Stomach (tissue), 9 donors: Measurements from ENCODE around the gene KBTBD8. TPM values are rescaled to one million over a fixed set of nuclear protein-coding genes. Genes with fewer than 3 reads are reported as not detected.

Experiments
- DNase-seq, 2 donors: peaks; one replicate each; pipeline versions ENCODE4 v3.0.0 to v3.0.0-alpha.2; 2013 to 2019
- H3K27ac ChIP-seq, 5 donors: fragments of 200-600 bp in 4 of 5; sonication (generic) in 4 of 5; one replicate each; pipeline ENCODE4 v1.5.1; 2013 to 2019; ENCODE audit warnings: mild to moderate bottlenecking in 1 of 5, moderate library complexity in 1 of 5
- H3K27me3 ChIP-seq, 3 donors: fragments of 200-600 bp; sonication (generic); one replicate each; pipeline ENCODE4 v1.5.1; 2017 to 2019; ENCODE audit warnings: mixed run types in 1 of 3
- H3K36me3 ChIP-seq, 4 donors: fragments of 200-600 bp; sonication (generic); 1 replicate in 3 of 4; 2 replicates in 1 of 4; pipeline ENCODE4 v1.5.1; 2016 to 2019
- H3K4me1 ChIP-seq, 4 donors: fragments of 200-600 bp; sonication (generic); one replicate each; pipeline ENCODE4 v1.5.1; 2016 to 2019
- H3K4me3 ChIP-seq, 4 donors: fragments of 200-600 bp; sonication (generic) in 3 of 4; one replicate each; pipeline ENCODE4 v1.5.1; 2016 to 2019; ENCODE audit warnings: mild to moderate bottlenecking in 1 of 4
- H3K9me3 ChIP-seq, 4 donors: fragments of 200-600 bp; sonication (generic); one replicate each; pipeline ENCODE4 v1.5.1; 2016 to 2019
- EP300 ChIP-seq: sonication (generic); formaldehyde crosslinking; IDR thresholded peaks from one replicate; pipeline ENCODE4 v1.6.1; 2017; ENCODE audit warnings: antibody characterized with exemption
- POLR2A ChIP-seq, 4 donors: fragments of 450-650 bp; IDR thresholded peaks; one replicate each; pipeline ENCODE4 v1.6.1; 2016; ENCODE audit warnings: antibody characterized with exemption in 4 of 4, control low read depth in 2 of 4, mild to moderate bottlenecking in 1 of 4, moderate library complexity in 1 of 4
- POLR2AphosphoS5 ChIP-seq, 3 donors: sonication (generic); formaldehyde crosslinking; IDR thresholded peaks; one replicate each; pipeline ENCODE4 v1.6.1; 2016; ENCODE audit warnings: antibody characterized with exemption in 3 of 3
- WGBS, 5 donors: extraction: QIAGEN DNeasy Blood & Tissue Kit in 3 of 5; methylation state at CpG; one replicate each; pipeline versions ENCODE4 v1.1.5 to v1.1.7; 2013 to 2018; 5-methylcytosine and 5-hydroxymethylcytosine counted together
- intact Hi-C: fragments of 100-400 bp; cut with DNase I; formaldehyde crosslinking; loops from one replicate; pipeline ENCODE4 v1.15.1; 2023; ENCODE audit warnings: low total_unique reads
- polyA plus RNA-seq, 3 donors: library from polyadenylated mRNA; stranded (reverse); fragments of 200-250 nt; gene quantifications; one replicate each; pipeline ENCODE4 v1.2.3, GENCODE V29; 2013
- total RNA-seq, 5 donors: library from RNA; depleted of rRNA; stranded (reverse); fragments of >200 nt; gene quantifications; one replicate each; pipeline versions ENCODE4 v1.1.0 to v1.2.3, GENCODE V29; 2014 to 2016
- TF ChIP-seq, protein P1 (sequence below), 7 experiments: fragments of 450-650 bp in 4 of 7; fragments of 200-600 bp in 3 of 7; sonication (generic) in 3 of 7; IDR thresholded peaks; one replicate each; pipeline ENCODE4 v1.5.1; 2016 to 2019; ENCODE audit warnings: antibody characterized with exemption in 7 of 7, control low read depth in 2 of 7, mild to moderate bottlenecking in 1 of 7
- donor health status: healthy with polysubstance abuse.
- donor health status: Bipolar disorder and iron deficiency.
- donor health status: healthy.

The KBTBD8 gene
- total and polyA plus RNA-seq, 8 donors, result 0.45 to 2.2 (median 0.67) TPM; not detected in 2

- intact Hi-C loops, result no loop called here
- Histone ChIP-seq H3K4me3 (no peak overlapping the region), H3K4me1 (no peaks in the 10 kb centered on the region), H3K27me3 (no peaks in the 10 kb centered on the region), H3K36me3 (no peaks in the 10 kb centered on the region), H3K27ac (no peak overlapping the region), H3K9me3 (peaks cover 0 to 3% (median 0%) of the 10 kb centered on the region in 4 donors)
- 65 to 86% (median 73%) methylated on average over 3 of the region's 3 CpGs for WGBS, 5 donors
- no peak for TF ChIP-seq EP300
- no peak for TF ChIP-seq POLR2A (IDR thresholded peaks at IDR 0.05)
- TF ChIP-seq POLR2AphosphoS5 (IDR thresholded peaks at IDR 0.05), result no peak
- TF ChIP-seq, protein P1, sequence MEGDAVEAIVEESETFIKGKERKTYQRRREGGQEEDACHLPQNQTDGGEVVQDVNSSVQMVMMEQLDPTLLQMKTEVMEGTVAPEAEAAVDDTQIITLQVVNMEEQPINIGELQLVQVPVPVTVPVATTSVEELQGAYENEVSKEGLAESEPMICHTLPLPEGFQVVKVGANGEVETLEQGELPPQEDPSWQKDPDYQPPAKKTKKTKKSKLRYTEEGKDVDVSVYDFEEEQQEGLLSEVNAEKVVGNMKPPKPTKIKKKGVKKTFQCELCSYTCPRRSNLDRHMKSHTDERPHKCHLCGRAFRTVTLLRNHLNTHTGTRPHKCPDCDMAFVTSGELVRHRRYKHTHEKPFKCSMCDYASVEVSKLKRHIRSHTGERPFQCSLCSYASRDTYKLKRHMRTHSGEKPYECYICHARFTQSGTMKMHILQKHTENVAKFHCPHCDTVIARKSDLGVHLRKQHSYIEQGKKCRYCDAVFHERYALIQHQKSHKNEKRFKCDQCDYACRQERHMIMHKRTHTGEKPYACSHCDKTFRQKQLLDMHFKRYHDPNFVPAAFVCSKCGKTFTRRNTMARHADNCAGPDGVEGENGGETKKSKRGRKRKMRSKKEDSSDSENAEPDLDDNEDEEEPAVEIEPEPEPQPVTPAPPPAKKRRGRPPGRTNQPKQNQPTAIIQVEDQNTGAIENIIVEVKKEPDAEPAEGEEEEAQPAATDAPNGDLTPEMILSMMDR (IDR thresholded peaks at IDR 0.05), result no peak
- no peak for DNase-seq
These were observed 50.6 kb downstream of the KBTBD8 start for GRCh38 chr3:67048715-67049074.

DNA sequence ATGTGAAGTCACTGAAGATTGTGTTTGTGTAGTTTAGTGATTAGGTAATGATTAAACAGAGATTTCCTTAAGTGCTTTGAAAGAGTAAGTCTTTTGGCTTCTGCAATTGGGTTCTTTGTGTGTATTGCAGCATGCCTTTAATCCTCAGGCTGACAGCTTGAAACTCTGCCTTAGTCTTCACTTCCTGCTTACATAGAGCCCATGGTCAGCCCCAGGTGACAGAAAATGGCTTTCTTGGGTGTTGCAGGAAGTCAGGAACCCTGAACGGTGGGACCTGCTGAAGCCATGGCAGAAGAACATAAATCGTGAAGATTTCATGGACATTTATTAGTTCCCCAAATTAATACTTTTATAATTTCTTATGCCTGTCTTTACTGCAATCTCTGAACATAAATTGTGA lies 61.3 kb downstream of the KBTBD8 start:
- H3K9me3 ChIP-seq, result peaks cover 0 to 16% (median 4%) of the 10 kb centered on the region in 4 donors
- H3K36me3 ChIP-seq, result no peaks in the 10 kb centered on the region
- no peak overlapping the region for H3K27ac ChIP-seq
- no peak for TF ChIP-seq EP300
- intact Hi-C loops, result no loop called here
- DNase-seq, result no peak
- H3K4me1 ChIP-seq, result no peaks in the 10 kb centered on the region
- H3K27me3 ChIP-seq, result no peaks in the 10 kb centered on the region
- WGBS, 5 donors, result 68 to 94% (median 87%) methylated on average over 2 of the region's 2 CpGs
- H3K4me3 ChIP-seq, result no peak overlapping the region
